PC-9 (cell line): ENCODE measurements around the gene VAC14. TPM values are rescaled to one million over a fixed set of nuclear protein-coding genes. Genes with fewer than 3 reads are reported as not detected.
A peak's percentile ranks its signal among the peaks of the same experiment; 100 is the strongest.

Experiments
- BruUV-seq: library from RNA; stranded (reverse); fragments of 400-500 nt; replicated peaks from 2 replicates; lab custom pipeline; 2021; lab: Mats Ljungman, UMichigan
- CTCF ChIA-PET: fragments of 300-600 bp; sonication (Branson Sonifier 250); formaldehyde crosslinking; loops from one replicate; lab custom pipeline; 2022; ENCODE audit warnings: antibody characterized with exemption; lab: Charles Lee
- POLR2A ChIA-PET: fragments of 300-600 bp; sonication (Branson Sonifier 250); formaldehyde crosslinking; loops from one replicate; lab custom pipeline; 2022; ENCODE audit warnings: antibody characterized with exemption; ENCODE audit not compliant: unreplicated experiment; lab: Charles Lee
- DNase-seq, 2 experiments: peaks; one replicate each; pipeline versions ENCODE4 v3.0.0 to v3.0.0-alpha.2; 2015 to 2022; ENCODE audit warnings: mixed read lengths in 1 of 2
- H2AFZ ChIP-seq: fragments of 200-600 bp; sonication (generic); 2 replicates; pipeline ENCODE4 v1.8.1; 2017; ENCODE audit warnings: antibody characterized with exemption
- H3F3A ChIP-seq: fragments of 200-600 bp; sonication (generic); 2 replicates; pipeline ENCODE4 v1.8.1; 2017; ENCODE audit warnings: antibody characterized with exemption, mild to moderate bottlenecking, low read depth; ENCODE audit not compliant: insufficient read depth
- H3K27ac ChIP-seq: fragments of 200-600 bp; sonication (generic); 2 replicates; pipeline ENCODE4 v1.6.1; 2016; ENCODE audit warnings: mixed run types
- H3K27me3 ChIP-seq: fragments of 200-600 bp; sonication (generic); 2 replicates; pipeline ENCODE4 v1.6.1; 2016; ENCODE audit warnings: low read depth, mixed run types; ENCODE audit not compliant: insufficient read depth
- H3K36me3 ChIP-seq: fragments of 200-600 bp; sonication (generic); 2 replicates; pipeline ENCODE4 v1.6.1; 2016; ENCODE audit warnings: low read depth, mixed run types
- H3K4me1 ChIP-seq: fragments of 200-600 bp; sonication (generic); replicated peaks from 2 replicates; pipeline ENCODE4 v1.6.1; 2016; ENCODE audit warnings: mixed run types; ENCODE audit not compliant: insufficient read depth
- H3K4me2 ChIP-seq: fragments of 200-600 bp; sonication (generic); 2 replicates; pipeline ENCODE4 v1.6.1; 2017; ENCODE audit warnings: mixed run types
- H3K4me3 ChIP-seq: fragments of 200-600 bp; sonication (generic); 2 replicates; pipeline ENCODE4 v1.6.1; 2016; ENCODE audit warnings: mixed run types
- H3K79me2 ChIP-seq: fragments of 200-600 bp; sonication (generic); 2 replicates; pipeline ENCODE4 v1.6.1; 2017; ENCODE audit warnings: low read depth, mixed run types
- H3K9me2 ChIP-seq: fragments of 200-600 bp; sonication (generic); 2 replicates; pipeline ENCODE4 v1.8.1; 2017; ENCODE audit warnings: mild to moderate bottlenecking; ENCODE audit not compliant: insufficient read depth
- H3K9me3 ChIP-seq: fragments of 200-600 bp; sonication (generic); 2 replicates; pipeline ENCODE4 v1.8.1; 2016; ENCODE audit warnings: low read depth; ENCODE audit not compliant: insufficient read depth
- H4K20me1 ChIP-seq: fragments of 200-600 bp; sonication (generic); 2 replicates; pipeline ENCODE4 v1.8.1; 2017; ENCODE audit not compliant: insufficient read depth
- EZH2 ChIP-seq: fragments of 200-600 bp; sonication (generic); IDR thresholded peaks from 2 replicates; pipeline ENCODE4 v1.8.0; 2017; ENCODE audit warnings: antibody characterized with exemption, low read depth
- intact Hi-C: fragments of 100-400 bp; cut with micrococcal nuclease; formaldehyde crosslinking; loops from one replicate; pipeline ENCODE4 v1.10.0; 2022; ENCODE audit not compliant: unreplicated experiment
- total RNA-seq: library from RNA; stranded (reverse); gene quantifications from 2 replicates; pipeline ENCODE4 v1.2.3, GENCODE V29; 2021
- TF ChIP-seq, protein P1 (sequence below): fragments of 200-600 bp; sonication (generic); conservative IDR thresholded peaks from 2 replicates; pipeline ENCODE4 v1.6.1; 2017; ENCODE audit warnings: mixed run types, antibody characterized with exemption, mild to moderate bottlenecking, moderate library complexity

VAC14 gene
- total RNA-seq, 1 experiment from 2014 or later: 46.8 TPM

DNA sequence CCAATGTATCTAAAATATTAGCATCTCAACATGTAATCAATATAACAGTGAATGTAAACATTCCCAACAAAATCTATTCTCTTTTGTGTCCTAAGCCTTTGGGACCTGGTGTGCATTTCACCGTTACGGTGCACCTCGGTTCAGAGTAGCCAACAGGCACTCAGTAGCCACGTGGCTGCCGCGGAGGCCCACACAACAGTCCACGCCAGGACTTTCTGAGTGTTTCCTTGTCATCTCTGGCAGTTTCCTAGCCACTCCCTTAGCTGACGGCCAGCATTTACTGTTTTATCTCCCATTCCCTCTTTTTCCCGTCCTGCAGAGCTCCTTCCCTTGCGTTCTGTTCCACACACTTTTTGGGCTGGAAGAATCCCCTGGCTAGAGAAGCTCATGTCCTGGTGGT lies 36.3 kb downstream of the VAC14 start:
- Histone ChIP-seq H3K9me2 (no peaks in the 10 kb centered on the region), H2AFZ (no peak overlapping the region), H4K20me1 (no peaks in the 10 kb centered on the region), H3K79me2 (no peaks in the 10 kb centered on the region), H3K4me1 (peaks cover 38% of the 10 kb centered on the region), H3K27ac (no peak overlapping the region), H3K4me3 (no peak overlapping the region), H3K36me3 (0 out of 2 replicates have a peak, but pooled peaks cover 15% of the 10 kb centered on the region), H3K27me3 (no peaks in the 10 kb centered on the region), H3K4me2 (no peak overlapping the region), H3F3A (peaks cover 33% of the 10 kb centered on the region; the same call in 1 of the 2 replicates), H3K9me3 (no peaks in the 10 kb centered on the region)
- no peak for DNase-seq
- BruUV-seq: no TSS peak
- POLR2A ChIA-PET: no interaction called here
- TF ChIP-seq, protein P1, sequence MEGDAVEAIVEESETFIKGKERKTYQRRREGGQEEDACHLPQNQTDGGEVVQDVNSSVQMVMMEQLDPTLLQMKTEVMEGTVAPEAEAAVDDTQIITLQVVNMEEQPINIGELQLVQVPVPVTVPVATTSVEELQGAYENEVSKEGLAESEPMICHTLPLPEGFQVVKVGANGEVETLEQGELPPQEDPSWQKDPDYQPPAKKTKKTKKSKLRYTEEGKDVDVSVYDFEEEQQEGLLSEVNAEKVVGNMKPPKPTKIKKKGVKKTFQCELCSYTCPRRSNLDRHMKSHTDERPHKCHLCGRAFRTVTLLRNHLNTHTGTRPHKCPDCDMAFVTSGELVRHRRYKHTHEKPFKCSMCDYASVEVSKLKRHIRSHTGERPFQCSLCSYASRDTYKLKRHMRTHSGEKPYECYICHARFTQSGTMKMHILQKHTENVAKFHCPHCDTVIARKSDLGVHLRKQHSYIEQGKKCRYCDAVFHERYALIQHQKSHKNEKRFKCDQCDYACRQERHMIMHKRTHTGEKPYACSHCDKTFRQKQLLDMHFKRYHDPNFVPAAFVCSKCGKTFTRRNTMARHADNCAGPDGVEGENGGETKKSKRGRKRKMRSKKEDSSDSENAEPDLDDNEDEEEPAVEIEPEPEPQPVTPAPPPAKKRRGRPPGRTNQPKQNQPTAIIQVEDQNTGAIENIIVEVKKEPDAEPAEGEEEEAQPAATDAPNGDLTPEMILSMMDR: no peak
- no peak for TF ChIP-seq EZH2
- CTCF ChIA-PET: no interaction called here
- intact Hi-C loops: no loop called here

DNA sequence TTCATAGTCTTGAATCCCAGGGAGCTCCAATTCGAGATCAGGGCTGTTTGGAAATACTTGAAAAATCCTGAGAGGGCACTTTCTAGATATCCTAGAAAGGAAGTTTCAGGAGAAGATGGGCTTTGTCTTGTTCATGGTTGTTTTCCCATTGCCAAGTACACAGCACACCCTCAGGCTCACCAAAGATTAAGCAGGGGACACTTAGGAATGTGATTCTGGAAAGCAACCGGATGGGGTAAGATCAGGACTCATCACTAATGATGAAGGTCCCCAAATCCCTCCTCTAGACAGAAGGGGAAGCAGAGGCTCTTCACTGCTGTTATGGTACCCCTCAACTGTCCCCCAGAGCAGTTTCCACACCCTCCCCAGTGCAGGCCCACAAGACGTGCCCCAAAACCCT lies 40.7 kb downstream of the VAC14 start:
- H3K79me2 ChIP-seq: no peaks in the 10 kb centered on the region
- H3K9me2 ChIP-seq: no peaks in the 10 kb centered on the region
- no peaks in the 10 kb centered on the region for H3K27me3 ChIP-seq
- H3K9me3 ChIP-seq: no peaks in the 10 kb centered on the region
- H3F3A ChIP-seq: peaks cover 18% of the 10 kb centered on the region; the same call in 1 of the 2 replicates
- no peaks in the 10 kb centered on the region for H4K20me1 ChIP-seq
- peak overlapping the region; percentile 21 for H3K27ac ChIP-seq
- H3K4me1 ChIP-seq: peaks cover 21% of the 10 kb centered on the region
- intact Hi-C loops: loop anchor here (1.0 kb wide), 1 partner anchor 12 kb away; no protein-coding TSS in a partner anchor
- BruUV-seq: no TSS peak
- TF ChIP-seq EZH2: no peak
- TF ChIP-seq, protein P1: no peak
- H3K36me3 ChIP-seq: peaks cover 18% of the 10 kb centered on the region; the same call in 1 of the 2 replicates
- DNase-seq: no peak
- H3K4me3 ChIP-seq: no peak overlapping the region
- ChIA-PET POLR2A (interaction anchor here (0.6 to 0.7 kb wide), 2 partner anchors 7 to 712 kb away, joined by 4 read pairs; no protein-coding TSS in a partner anchor), CTCF (interaction anchor here (1.0 kb wide), 1 partner anchor 9 kb away, joined by 3 read pairs; no protein-coding TSS in a partner anchor)
- no peak overlapping the region for H2AFZ ChIP-seq
- H3K4me2 ChIP-seq: peak overlapping the region; percentile 45

DNA sequence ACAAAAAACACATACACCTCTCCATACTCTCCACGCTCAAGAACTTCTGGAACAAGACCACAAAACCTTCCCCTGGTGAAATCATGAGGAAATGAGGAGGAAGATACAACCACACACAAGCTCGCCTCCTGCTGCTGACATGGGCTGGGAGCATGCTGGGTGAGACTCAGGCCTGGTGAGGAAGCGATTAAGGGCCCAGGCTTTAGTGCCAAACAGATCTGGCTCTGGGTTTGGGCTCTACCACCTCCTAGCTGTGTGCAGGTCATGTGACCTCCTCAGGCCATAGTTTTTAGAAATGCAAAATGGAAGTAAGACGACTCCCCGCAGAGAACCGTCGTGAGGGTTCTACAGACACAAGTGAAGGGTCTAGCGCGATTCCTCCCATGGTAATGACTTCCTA lies 41.3 kb downstream of the VAC14 start:
- Histone ChIP-seq H3K9me2 (no peaks in the 10 kb centered on the region), H3K4me2 (no peak overlapping the region), H3K79me2 (no peaks in the 10 kb centered on the region), H3K9me3 (no peaks in the 10 kb centered on the region), H3K27me3 (no peaks in the 10 kb centered on the region), H3K4me1 (peaks cover 21% of the 10 kb centered on the region), H2AFZ (no peak overlapping the region), H3K27ac (no peak overlapping the region), H4K20me1 (no peaks in the 10 kb centered on the region), H3F3A (peaks cover 18% of the 10 kb centered on the region; the same call in 1 of the 2 replicates), H3K36me3 (peaks cover 18% of the 10 kb centered on the region; the same call in 1 of the 2 replicates), H3K4me3 (no peak overlapping the region)
- intact Hi-C loops: loop anchor here (1.0 kb wide), 1 partner anchor 11 kb away; no protein-coding TSS in a partner anchor
- TF ChIP-seq, protein P1: no peak
- no peak for TF ChIP-seq EZH2
- ChIA-PET POLR2A (interaction anchor here (0.7 kb wide), 1 partner anchor 8 kb away, joined by 4 read pairs; no protein-coding TSS in a partner anchor), CTCF (no interaction called here)
- DNase-seq: no peak
- no TSS peak for BruUV-seq
